ENCODE data around the gene FGGY.
"Not testable (repeated sequence)": the region's sequence is repeated elsewhere in the genome, so short reads cannot be mapped to it uniquely, and the experiment has no call there.

FGGY gene

DNA sequence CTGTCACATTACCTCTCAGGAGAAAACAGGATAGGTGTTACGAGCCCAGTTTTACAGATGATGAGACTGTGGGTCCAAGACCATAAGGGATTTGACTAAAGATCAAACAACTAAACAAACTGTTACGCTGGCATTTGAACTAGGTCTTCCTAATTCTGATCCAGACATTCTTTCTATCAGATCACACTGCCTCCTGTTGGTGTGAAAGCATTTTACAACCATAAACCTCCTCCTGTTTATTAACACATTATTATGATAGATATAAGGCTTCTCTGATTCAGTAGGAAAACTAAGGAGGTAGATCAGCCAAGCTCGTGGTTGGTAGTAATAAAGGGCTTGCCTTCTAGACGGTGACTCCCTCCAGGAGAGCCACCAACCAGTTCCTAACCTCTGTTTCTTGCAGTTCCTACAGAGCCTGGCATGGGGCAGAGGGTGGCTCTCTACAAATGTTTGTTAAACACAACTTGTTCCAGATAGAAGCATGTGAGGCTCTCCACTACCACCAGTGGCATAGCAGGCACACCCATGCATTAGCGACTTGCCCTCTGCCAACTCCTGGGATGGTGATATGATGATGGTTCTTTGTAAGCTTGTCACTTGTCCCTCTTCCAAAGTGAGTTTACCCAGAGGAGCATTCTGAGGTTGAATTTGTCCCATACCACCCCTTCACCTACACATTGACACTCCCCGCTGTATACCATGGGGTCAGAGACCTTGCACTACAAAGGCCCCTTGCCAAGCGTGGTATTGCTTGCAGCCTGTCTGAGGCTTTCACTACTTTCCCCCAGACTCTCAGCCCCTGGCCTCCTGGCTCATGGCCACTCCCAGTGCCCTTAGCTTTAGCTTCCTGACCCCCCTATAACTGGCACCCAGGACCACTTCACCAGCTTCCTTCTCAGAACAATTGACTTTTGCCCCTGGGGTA is 421.4 kb downstream of the FGGY start:
- no peak for DNase-seq

DNA sequence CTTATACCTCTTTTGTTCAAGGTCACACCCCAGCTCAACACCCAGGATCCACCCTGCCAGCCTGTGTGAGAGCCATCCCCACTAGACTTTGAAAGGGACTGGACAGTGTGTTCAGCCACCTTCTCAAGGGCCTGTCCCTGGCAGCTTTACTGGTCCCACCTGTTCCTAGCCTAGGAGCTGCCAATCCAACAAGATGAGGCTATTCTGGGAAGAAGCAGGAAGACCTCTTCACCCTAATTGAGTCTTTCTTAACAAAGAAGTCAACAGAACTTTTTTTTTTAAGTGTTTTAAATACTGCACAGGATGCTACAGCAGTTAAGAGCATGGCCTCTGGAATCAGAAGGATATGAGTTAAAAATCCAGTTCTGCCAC is 422.1 kb downstream of the FGGY start:
- no peak for DNase-seq

DNA sequence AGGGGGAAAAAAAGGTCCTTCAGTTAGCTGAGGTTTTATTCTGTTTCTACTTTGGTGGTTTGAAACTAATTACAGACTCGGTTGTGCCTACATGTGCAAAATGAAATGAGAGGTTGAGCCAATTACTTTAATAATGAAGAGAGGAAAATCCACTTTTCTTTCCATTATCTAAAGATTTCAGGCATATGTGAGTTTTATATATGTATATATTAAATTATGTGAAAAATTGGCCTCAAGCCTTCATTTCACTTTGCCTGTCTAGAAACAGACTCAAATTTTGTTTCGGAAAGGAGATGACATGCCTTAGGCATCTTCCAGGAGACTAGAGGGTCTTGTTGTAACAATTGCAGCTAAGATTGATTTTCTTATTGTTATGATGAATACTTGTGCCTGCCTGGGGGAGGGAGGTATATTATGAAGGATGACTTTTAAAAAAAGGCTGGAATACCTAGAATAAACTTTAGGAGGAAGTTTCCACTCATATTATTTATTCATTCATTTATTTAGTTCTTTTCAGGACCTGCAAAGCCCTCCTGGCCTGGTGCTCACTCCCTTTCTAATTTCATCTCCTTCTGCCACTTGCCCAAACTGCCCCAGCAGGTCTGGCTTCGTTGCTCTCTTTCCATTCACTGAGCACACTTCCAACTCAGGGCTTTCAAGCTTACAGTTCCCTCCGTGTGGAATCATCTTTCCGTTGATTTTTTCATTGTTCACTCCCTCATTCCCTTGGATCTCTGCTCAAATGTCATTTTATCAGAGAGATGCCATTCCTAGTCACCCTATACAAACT is 423.6 kb downstream of the FGGY start:
- no peak for DNase-seq

DNA sequence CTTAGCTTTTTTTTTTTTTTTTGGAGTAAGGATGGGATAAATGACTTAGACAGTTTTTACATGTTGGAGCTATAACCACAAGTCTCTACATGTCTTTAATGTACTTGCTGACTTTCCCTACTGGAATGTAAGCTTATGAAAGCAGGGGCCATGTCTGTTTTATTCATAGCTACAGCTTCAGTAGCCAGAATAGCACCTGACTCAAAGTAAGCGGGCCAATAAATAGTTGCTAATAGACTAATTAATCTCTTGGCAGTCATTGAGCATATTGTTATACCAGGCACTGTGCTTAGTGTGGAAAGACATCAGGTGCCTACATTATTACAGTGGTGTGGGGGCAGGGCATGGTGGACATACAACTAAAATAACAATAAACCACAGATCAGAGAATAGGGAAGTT is 433.4 kb downstream of the FGGY start:
- no peak for DNase-seq

DNA sequence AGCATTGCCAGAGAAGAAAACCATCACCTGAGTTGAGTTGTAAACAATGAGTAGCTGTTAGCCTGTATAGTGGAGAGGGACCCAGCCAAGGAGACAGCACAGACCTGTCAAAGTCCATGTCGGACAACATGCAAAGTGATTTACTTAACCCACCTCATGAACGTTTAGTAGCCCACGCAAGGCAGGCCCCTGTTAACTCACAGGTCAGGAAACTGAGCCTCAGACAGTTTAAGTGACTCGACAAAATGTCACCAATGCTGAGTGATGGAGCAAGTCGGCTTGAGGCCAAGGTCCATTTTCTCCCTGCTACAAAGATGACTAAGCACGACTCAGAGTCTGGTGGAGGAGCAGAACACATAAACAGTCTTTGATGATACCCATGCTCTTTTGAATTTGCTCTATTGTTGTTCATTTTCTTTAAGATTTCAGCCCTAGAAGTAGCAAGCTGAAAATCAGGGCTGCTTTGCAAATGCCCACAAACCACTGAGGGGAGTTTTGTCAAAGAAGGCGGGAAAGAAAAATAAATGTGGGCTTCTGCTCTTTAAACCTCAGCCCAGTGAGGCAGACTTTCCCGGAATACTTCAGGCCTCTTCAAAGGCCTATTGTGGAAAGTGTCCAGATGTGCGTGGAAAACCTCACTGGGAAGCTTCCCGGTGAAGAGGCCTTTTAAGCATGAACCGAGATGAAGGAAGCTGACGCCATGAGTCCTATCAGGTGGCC is 434.0 kb downstream of the FGGY start:
- DNase-seq: no peak

DNA sequence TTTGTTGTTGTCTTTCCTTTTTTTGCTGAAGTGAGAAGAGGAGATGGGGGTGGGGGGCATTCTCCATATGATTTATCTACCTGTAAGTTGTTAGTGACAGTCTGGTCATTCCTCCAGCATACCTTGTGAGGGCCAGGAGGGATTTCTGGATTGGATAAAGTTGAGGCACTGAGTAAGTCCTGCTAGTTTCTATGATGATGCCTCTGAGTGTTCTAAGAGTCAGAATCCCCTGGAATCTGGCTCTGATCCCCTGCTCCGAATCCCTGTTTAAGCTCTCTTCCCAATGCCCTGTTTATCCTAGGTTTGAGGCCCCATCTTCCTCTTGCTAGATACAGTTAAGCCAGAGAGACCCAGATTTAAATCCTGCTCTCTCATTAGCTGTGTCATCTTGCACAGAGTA is 434.7 kb downstream of the FGGY start:
- DNase-seq: no peak

DNA sequence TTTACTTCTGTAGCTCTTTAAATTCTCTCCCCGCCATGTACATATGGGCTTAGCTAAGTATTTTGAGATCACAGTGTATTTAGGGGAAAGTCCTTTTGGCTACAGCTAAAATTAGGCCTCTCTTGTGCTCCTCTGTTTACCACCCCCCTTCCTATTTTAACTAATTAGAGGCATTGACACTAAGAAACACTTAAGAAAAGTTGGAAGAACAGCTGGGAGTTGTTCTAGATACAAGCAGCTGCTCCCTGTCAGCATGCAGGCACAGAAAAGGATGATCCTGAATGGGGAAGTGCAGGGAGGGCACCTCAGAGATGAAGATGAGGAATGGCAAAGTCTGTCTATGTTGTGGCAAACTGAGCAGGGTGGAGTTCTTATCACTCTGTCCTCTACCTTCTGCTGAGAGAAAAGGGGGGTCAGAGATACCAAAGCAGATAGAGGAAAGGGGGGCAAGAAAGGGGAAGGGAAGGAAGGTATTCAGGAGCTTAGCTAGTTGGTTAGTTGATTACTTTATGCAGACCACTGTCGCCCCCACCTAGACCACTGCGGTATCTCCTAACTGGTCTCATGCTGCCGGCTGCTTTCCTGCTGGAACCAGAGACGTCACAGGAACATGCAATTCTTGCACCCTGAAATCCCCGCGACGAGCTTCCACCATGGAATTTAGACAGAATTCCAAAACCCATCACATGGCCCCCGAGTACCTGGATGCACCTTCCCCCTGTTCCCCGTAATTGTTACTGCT is 435.5 kb downstream of the FGGY start:
- no peak for DNase-seq

DNA sequence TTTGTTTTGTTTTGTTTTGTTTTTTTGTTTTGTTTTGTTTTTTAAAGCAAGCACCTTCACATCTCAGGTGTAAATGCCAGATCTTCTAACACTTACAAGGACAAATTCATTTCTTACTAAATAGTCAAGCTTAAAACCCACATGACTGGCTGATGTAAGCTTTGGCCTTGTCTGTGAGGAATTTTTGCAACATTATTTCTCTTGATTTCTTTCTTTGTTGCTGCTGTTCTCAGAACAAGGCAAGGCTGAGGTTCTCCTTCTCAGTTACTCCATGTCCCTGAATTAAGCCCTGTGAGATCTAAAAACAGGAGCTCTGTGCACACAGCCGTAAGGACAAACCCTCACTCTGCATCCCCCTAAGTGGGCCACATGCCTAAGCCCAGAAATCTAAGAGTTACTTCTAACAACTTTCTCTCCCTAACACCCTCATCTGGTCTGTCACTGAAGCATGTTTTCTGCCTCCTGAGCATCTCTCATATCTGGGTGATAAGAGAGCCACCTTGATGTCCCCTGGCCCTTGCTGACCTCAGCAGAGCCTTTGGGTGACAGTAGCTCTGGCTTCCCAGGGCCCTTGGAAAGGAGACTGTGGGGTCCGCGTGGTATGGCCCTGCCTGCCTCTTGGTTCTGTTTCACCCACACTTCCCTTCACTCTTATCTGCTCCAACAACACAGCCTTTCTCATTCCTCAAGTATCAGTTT is 436.7 kb downstream of the FGGY start:
- no peak for DNase-seq

DNA sequence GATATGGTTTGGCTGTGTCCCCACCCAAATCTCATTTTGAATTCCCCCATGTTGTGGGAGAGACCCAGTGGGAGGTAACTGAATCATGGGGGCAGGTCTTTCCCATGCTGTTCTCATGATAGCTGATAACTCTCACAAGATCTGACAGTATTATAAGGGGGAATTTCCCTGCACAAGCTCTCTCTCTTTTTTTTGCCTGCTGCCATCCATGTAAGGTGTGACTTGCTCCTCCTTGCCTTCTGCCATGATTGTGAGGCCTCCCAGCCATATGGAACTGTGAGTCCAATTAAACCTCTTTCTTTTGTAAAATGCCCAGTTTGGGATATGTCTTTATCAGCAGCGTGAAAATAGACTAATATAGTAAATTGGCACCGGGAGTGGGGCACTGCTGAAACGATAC is 439.0 kb downstream of the FGGY start:
- DNase-seq: not testable (repeated sequence)

DNA sequence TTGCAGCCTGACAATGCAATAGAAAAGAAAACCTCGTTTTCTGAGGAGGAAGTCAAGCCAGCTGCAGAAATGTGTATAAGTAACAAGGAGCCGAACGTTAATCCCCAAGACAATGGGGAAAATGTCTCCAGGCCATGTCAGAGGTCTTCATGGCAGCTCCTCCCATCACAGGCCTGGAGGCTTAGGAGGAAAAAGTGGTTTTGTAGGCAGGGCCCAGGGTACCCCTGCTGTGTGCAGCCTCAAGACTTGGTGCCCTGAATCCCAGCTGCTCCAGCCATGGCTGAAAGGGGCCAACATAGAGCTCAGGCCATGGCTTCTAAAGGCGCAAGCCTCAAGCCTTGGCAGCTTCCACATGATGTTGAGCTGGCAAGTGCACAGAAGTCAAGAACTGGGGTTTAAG is 439.9 kb downstream of the FGGY start:
- DNase-seq: no peak

DNA sequence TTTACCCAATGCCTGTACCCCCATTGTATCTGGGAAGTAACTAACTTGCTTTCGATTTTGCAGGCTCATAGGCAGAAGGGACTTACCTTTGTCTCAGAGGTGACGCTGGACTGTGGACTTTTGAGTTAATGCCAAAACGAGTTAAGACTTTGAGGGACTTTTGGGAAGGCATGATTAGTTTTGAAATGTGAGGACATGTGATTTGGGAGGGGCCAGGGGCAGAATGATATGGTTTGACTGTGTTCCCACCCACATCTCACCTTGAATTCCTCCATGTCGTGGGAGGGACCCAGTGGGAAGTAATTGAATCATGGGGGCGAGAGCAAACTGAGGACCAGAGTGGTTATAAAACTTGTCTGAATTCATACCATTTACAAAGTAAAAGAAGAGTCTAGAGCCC is 440.7 kb downstream of the FGGY start:
- DNase-seq: no peak

DNA sequence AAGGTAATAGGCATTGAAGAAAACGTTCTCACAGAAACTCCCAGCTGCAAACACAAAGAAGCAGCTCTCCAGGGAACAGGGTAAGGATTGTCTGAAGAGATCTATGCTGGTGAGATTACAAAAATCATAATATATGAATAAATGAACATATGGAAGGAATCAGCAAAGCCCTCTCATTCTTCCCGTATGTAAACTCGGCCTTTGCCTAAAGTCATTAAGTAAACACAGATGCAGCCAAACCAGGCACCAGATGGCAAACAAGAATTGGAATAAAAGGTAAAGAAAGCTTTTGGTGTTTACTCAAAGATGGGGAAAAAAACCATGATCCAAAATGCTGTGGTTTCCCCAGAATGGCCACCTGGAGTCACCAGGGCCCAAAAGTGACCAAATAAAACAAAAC is 441.3 kb downstream of the FGGY start:
- no peak for DNase-seq

DNA sequence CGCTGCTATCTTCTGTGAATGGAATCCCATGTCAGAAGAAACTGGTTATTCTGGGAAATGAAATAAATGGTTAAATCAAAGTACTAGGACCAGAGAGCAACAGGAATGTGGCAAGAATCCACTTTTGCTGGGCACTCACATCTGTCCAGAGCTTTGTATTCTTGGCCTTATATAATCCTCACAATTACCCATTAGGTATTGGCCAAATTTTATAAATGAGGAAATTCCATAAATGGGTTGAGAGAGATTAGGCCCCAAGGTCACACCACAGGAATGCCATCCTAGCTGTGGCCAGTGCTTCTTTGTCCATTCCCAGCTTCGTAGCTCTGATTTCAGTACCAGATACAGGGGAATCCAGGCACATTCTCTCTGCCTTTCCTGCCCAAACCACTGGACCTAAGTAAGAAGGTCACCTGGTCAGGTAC is 441.7 kb downstream of the FGGY start:
- no peak for DNase-seq

DNA sequence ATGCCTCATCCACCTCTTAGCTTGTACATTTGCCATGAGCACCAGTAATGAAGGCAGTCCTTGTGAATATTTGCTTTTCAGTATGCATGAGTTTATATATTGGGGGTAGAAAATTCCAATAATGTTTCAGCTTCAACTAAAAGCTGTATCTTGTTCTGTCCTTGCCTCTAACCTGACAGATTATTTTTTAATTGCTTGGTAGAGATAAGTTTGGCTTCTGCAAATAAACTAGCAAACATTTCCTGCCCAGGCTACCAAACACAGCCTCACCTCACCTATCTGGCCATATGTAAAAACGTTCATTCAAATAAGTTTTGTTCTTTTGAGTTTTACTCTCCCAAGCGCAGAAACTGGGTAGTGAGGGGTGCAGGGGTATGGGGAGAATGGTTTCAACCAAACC is 442.2 kb downstream of the FGGY start:
- DNase-seq: no peak

DNA sequence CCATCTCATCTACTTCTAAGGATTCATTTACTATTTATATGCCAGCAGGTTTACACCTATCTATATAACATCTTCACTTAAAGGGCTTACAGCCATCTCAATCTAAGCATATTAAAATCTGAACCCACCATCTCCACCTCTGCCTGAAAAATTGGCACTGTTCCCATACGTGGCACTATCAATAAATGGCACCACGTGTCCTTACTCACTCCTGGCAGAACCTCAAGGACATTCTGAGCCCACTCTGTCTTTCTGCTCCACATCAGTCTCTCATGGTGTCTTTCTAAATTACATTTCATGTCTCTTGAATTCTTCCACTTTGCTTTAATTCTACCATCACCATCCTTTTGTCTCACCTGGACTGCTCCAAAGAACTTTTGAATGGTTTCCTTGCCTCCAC is 445.6 kb downstream of the FGGY start:
- DNase-seq: no peak

DNA sequence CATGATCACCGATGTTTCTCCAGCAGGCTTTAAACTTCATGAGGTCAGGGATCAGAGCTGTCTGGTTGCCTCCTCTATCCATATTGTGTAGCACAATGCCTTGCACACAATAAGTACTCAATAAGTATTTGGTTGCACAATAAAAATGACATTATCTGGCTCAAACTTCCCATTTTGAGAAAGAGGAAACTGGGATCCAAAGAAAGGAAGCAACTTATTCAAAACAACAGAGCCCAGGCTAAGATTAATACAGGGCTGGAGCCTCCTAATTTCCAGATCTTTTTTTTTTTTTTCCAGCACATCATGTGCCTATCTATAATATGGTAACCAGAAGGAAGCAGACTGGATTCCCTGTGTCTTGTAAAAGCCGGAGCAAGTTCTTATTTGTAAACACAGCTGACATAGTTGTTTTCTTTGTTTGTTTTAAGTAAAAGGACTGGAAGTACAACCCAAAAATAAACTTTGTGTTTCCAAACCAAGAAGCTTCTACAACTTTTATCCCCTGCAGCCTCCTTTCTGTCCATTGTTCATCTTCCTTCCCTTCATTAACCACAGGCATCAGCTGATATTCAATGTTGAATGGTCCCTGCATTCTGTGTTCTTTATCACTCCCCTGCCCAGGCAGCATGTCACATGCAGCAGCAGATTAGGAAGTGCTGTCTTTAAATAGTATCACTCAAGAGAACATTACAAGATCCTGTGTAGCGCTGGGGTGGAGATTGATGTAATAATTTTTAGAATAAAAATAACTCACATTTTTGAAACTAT is 446.6 kb downstream of the FGGY start:
- no peak for DNase-seq

DNA sequence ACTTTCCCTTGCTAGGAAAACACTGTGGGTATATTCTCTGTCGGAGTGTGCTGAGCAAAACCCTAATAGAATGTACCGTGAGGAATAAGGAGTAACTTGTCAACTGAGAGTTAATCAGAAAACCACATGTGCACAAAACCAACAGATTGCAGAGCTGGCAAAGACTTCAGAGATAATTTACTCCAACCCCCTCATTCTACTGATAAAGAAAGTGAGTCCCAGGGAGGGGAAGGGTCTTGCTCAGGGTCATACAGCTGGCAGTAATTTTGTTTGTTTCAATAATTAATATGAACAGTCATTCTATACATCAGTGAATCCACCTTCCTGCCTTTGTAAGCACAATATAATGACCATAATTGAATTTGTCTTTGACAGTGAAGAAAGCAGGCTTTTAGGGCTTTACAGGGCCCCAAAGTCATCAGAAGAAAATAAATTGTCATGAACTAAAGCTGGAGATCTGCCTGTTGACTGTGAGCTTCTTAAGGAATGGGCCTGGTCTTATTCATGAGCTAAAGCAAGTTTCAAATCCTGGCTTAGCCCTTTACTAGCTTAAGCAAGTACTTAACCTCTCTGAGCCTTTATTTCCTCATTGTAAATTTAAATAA is 450.6 kb downstream of the FGGY start:
- DNase-seq: no peak

DNA sequence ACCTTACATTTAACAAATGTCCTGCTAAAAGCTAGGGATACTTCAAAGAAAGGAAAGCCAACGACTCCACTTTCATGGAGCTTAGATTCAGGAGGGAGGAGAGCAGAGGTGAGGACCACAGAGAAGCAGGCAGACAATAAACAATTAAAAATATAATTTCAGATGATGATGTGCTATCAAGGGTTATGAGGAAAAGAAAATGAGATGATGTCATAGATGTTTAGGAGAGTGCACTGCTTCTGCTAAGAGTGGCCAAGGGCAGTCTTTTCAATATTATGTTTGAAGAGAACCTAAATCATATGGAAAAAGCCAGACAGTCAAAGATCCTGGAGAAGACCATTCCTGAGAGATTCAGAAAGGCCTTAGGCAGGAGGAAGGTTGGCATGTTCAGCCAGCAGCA is 451.2 kb downstream of the FGGY start:
- DNase-seq: no peak

DNA sequence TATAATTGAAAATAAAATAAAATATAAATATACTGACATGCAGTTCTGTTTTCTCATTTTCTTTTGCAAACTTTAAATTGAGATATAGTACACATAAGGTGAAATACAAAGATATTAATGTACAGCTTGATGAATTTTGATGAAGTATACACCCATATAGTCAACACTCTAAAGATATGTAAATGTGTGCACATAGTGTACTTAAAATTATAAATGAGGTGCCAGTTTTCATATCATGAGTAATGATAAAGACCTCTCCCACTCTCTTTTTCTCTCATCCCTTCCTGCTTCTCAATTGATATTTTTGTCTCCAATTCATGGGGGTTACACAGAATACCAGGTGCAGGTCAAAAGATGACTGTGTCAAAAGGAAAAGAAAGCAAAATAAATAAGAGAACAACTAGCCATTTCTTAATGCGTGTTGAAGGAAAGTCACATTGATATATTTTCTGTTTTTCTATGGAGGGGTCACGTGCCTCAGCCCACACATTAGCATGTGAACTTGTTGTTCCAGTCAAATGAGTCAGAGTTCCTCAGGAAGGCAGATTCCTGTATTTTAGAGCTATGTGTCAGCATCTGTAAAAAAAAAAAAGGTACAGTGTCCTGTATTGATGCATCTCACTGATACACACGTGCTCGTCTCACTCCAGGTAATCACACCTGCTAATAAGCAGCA is 453.6 kb downstream of the FGGY start:
- DNase-seq: no peak

DNA sequence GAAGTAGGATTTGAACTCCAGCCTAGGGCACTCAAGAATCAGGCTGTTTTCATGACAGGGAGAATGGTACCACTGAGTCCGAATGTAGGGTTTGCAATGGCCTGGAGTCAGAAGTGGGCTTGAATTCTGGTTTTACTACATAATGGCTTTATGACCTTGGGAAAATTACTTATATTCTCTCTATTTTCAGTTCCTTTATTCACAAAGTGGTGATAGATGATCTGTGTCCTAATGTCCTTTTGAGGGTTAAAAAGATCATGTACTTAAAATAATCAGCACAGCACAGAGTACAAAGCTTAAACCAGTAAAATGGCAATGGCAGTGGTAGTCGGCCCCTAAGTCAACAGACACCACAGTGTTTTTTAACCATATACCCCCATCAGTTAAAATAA is 454.1 kb downstream of the FGGY start:
- DNase-seq: no peak

Measured in NCI-H1105 (cell line).